A673 (cell line): Measurements from ENCODE around the gene SMC3. TPM values are rescaled to one million over a fixed set of nuclear protein-coding genes. Genes with fewer than 3 reads are reported as not detected.
"Not testable (repeated sequence)": the region's sequence is repeated elsewhere in the genome, so short reads cannot be mapped to it uniquely, and the experiment has no call there.

Experiments
- BruUV-seq: library from RNA; stranded (reverse); fragments of 400-500 nt; replicated peaks from 2 replicates; lab custom pipeline; 2021; lab: Mats Ljungman, UMichigan
- CTCF ChIA-PET: fragments of 300-600 bp; sonication (Branson Sonifier 250); formaldehyde crosslinking; loops from one replicate; lab custom pipeline; 2022; ENCODE audit warnings: antibody characterized with exemption; lab: Charles Lee
- POLR2A ChIA-PET: fragments of 300-600 bp; sonication (Branson Sonifier 250); formaldehyde crosslinking; loops from one replicate; lab custom pipeline; 2022; ENCODE audit warnings: antibody characterized with exemption; ENCODE audit not compliant: low non-redundant PET; lab: Charles Lee
- DNase-seq: peaks from one replicate; pipeline ENCODE4 v3.0.0-alpha.2; 2015; ENCODE audit warnings: low spot score
- H3K27ac ChIP-seq: fragments of 200-600 bp; sonication (generic); 2 replicates; pipeline ENCODE4 v1.5.1; 2016; ENCODE audit warnings: mixed run types, low read depth, mild to moderate bottlenecking, mixed read lengths, antibody characterized with exemption, low read length; ENCODE audit not compliant: poor library complexity, severe bottlenecking
- H3K27me3 ChIP-seq: fragments of 200-600 bp; sonication (generic); replicated peaks from 2 replicates; pipeline ENCODE4 v1.6.1; 2017; ENCODE audit warnings: mixed run types, low read depth, mild to moderate bottlenecking, mixed read lengths, antibody characterized with exemption, low read length; ENCODE audit not compliant: insufficient read depth, poor library complexity
- H3K36me3 ChIP-seq: fragments of 200-600 bp; sonication (generic); 2 replicates; pipeline ENCODE4 v1.6.1; 2016; ENCODE audit warnings: mixed run types, mild to moderate bottlenecking, mixed read lengths, antibody characterized with exemption, low read length; ENCODE audit not compliant: insufficient read depth, poor library complexity, severe bottlenecking
- H3K4me1 ChIP-seq: fragments of 200-600 bp; sonication (generic); 2 replicates; pipeline ENCODE4 v1.6.1; 2017; ENCODE audit warnings: mixed run types, mild to moderate bottlenecking, mixed read lengths, antibody characterized with exemption, low read length; ENCODE audit not compliant: insufficient read depth, poor library complexity, severe bottlenecking
- H3K4me3 ChIP-seq: fragments of 200-600 bp; sonication (generic); 2 replicates; pipeline ENCODE4 v1.5.1; 2016; ENCODE audit warnings: low read depth, mixed run types, mild to moderate bottlenecking, mixed read lengths, low read length; ENCODE audit not compliant: poor library complexity, severe bottlenecking
- H3K9me3 ChIP-seq: fragments of 200-600 bp; sonication (generic); 2 replicates; pipeline ENCODE4 v1.6.1; 2016; ENCODE audit warnings: mixed run types, low read depth, mild to moderate bottlenecking, mixed read lengths, antibody characterized with exemption, low read length; ENCODE audit not compliant: poor library complexity, severe bottlenecking
- EZH2 ChIP-seq: fragments of 200-600 bp; sonication (generic); IDR thresholded peaks from 2 replicates; pipeline ENCODE4 v1.6.1; 2017; ENCODE audit warnings: borderline replicate concordance, low read depth, mild to moderate bottlenecking, mixed read lengths, antibody characterized with exemption, low read length; ENCODE audit not compliant: poor library complexity, severe bottlenecking
- intact Hi-C: fragments of 100-400 bp; cut with micrococcal nuclease; formaldehyde crosslinking; loops from one replicate; pipeline ENCODE4 v1.10.0; 2022; ENCODE audit not compliant: unreplicated experiment
- total RNA-seq: library from RNA; stranded (reverse); gene quantifications from 2 replicates; pipeline ENCODE4 v1.2.3, GENCODE V29; 2021
- TF ChIP-seq, protein P1 (sequence below): fragments of 300-800, 200-600 bp; sonication (generic); conservative IDR thresholded peaks from 2 replicates; pipeline ENCODE4 v1.5.1; 2017; ENCODE audit warnings: low read depth, mild to moderate bottlenecking, antibody characterized with exemption, low read length, moderate library complexity, mixed read lengths

SMC3 gene
- total RNA-seq, 1 experiment from 2014 or later = 107 TPM

DNA sequence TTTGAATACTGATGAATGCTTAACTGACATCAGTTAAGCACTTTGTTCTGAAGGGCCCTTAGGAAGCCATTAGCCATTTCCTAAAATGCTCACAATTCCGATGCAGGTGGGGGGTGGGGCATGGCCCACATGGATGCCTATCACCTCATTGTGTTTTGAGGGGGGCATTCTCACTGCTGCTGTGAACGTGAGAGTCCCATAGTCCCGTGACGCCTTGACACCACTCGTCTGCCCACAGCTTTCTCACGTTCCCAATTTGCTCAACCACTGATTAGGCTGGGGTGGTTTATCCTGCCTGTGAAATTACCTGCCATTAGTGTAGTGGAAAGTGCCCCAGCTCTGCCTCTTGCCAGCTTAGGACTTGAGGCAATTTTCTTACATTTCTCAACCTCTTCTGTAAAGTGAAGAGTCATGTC is 37.9 kb upstream of the SMC3 start:
- intact Hi-C loops = loop anchor here (2.0 kb wide), 1 partner anchor 29 kb away; no protein-coding TSS in a partner anchor
- no TSS peak for BruUV-seq
- Histone ChIP-seq H3K27ac (peak overlapping the region; percentile 76), H3K9me3 (no peaks in the 10 kb centered on the region), H3K4me1 (peaks cover 71% of the 10 kb centered on the region), H3K36me3 (no peaks in the 10 kb centered on the region), H3K4me3 (no peak overlapping the region), H3K27me3 (no peaks in the 10 kb centered on the region)
- DNase-seq = peak; percentile 69
- CTCF ChIA-PET = no interaction called here
- POLR2A ChIA-PET = no interaction called here
- TF ChIP-seq, protein P1, sequence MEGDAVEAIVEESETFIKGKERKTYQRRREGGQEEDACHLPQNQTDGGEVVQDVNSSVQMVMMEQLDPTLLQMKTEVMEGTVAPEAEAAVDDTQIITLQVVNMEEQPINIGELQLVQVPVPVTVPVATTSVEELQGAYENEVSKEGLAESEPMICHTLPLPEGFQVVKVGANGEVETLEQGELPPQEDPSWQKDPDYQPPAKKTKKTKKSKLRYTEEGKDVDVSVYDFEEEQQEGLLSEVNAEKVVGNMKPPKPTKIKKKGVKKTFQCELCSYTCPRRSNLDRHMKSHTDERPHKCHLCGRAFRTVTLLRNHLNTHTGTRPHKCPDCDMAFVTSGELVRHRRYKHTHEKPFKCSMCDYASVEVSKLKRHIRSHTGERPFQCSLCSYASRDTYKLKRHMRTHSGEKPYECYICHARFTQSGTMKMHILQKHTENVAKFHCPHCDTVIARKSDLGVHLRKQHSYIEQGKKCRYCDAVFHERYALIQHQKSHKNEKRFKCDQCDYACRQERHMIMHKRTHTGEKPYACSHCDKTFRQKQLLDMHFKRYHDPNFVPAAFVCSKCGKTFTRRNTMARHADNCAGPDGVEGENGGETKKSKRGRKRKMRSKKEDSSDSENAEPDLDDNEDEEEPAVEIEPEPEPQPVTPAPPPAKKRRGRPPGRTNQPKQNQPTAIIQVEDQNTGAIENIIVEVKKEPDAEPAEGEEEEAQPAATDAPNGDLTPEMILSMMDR = no peak
- no peak for TF ChIP-seq EZH2

DNA sequence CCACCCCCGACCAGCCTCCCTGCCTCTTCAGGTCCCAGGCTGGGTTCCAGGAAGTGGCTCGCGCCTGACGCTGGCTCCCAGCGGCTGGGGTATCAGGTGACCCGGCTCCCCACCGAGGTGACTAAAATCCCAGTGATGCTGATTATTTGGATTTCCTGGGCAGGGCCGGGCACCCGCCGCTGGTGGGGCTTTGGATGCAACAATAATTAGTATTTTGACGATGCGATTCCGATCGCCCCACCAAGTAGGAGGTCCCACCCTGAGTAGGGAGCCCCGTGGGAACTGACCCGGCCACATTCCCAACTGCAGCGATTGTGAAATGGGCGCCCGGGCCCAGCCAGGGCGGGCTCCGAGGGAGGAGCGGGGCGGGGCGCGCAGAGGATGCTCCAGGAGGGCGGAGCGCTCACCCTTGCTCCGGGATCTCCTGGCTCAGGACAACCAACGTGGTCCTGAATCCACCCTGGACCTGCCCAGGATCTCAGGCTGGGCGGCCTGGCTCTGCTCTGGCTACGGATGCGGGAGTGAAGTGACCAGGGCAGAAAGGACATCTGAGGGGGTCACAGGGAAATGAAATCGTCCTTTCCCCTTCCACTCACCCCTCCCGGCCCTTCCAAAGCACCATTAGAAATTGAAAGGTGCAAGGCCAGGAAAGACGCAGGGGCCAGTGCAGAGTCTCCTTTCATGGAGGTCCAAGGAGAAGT is 37.2 kb upstream of the SMC3 start:
- Histone ChIP-seq H3K9me3 (no peaks in the 10 kb centered on the region), H3K27ac (peak overlapping the region; percentile 54), H3K27me3 (no peaks in the 10 kb centered on the region), H3K4me3 (peak overlapping the region; percentile 32), H3K36me3 (no peaks in the 10 kb centered on the region), H3K4me1 (peaks cover 69% of the 10 kb centered on the region)
- CTCF ChIA-PET = no interaction called here
- no TSS peak for BruUV-seq
- no peak for TF ChIP-seq EZH2
- TF ChIP-seq, protein P1 = no peak
- intact Hi-C loops = no loop called here
- peak; percentile 90 for DNase-seq
- POLR2A ChIA-PET = no interaction called here

DNA sequence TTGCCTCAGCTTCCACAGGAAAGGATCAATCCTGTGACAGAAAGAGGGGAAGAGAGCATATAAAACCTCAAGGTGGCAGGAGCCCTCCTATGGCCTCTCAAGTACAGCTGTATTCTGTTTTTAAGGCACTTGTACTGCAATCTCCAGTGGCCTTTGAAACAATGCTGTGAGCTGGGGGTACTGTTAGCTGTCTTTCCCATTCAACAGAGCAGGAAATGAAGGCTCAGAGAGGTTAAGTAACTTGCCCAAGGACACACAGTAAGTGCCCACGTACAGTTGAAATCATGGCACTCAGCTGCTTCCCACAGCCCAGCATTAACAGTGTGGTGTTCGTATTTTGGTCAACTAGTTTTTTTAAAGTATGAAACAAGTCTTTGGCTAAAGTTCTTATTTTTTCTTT is 35.8 kb upstream of the SMC3 start:
- ChIA-PET CTCF (no interaction called here), POLR2A (interaction anchor here (0.6 kb wide), 1 partner anchor 115 kb away, joined by 6 read pairs; no protein-coding TSS in a partner anchor)
- H3K4me1 ChIP-seq = peaks cover 73% of the 10 kb centered on the region
- TF ChIP-seq EZH2 = no peak
- TF ChIP-seq, protein P1 = no peak
- H3K27me3 ChIP-seq = no peaks in the 10 kb centered on the region
- H3K9me3 ChIP-seq = no peaks in the 10 kb centered on the region
- BruUV-seq = no TSS peak
- H3K27ac ChIP-seq = peak overlapping the region; percentile 64
- intact Hi-C loops = no loop called here
- DNase-seq = no peak
- no peak overlapping the region for H3K4me3 ChIP-seq
- H3K36me3 ChIP-seq = no peaks in the 10 kb centered on the region

DNA sequence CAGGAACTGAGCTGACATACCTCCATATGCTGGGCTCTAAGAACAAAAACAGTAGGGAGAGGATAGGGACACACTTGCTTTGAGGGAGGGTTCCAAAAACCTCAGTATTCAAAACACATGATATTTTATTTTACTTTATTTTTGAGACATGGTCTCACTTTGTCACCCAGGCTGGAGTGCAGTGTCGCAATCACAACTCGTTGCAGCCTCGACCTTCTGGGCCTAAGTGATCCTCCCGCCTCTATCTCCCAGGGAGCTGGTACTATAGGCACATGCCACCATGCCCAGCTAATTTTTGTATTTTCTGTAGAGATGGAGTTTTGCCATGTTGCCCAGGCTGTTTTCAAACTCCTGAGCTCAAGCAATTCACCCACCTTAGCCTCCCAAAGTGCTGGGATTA is 34.9 kb upstream of the SMC3 start:
- BruUV-seq, POLR2A ChIA-PET, H3K27me3 ChIP-seq, H3K4me3 ChIP-seq, DNase-seq, H3K9me3 ChIP-seq, H3K36me3 ChIP-seq, CTCF ChIA-PET, intact Hi-C loops: not testable (repeated sequence)
- peaks cover 79% of the 10 kb centered on the region for H3K4me1 ChIP-seq
- H3K27ac ChIP-seq = peak overlapping the region; percentile 64
